Transverse colon (tissue), 3 donors: Measurements from ENCODE around the gene RGS6.

Source experiments
- CTCF ChIP-seq, 5 experiments: fragments of 200-600 bp in 3 of 5; fragments of 450-650 bp in 2 of 5; sonication (generic) in 3 of 5; IDR thresholded peaks; 1 replicate in 2 of 5; 2 replicates in 3 of 5; pipeline ENCODE4 v1.5.1; 2016 to 2017; ENCODE audit warnings: antibody characterized with exemption in 5 of 5, inconsistent platforms in 3 of 5, mild to moderate bottlenecking in 2 of 5, moderate library complexity in 1 of 5
- EP300 ChIP-seq: sonication (generic); formaldehyde crosslinking; IDR thresholded peaks from one replicate; pipeline ENCODE4 v1.6.1; 2017; ENCODE audit warnings: antibody characterized with exemption, low read depth
- POLR2A ChIP-seq: fragments of 450-650 bp; IDR thresholded peaks from one replicate; pipeline ENCODE4 v1.6.1; 2016; ENCODE audit warnings: antibody characterized with exemption, mild to moderate bottlenecking, moderate library complexity

GRCh38 chr14:72554994-72555608, 622.9 kb downstream of the RGS6 start:
- TF ChIP-seq CTCF (IDR thresholded peaks at IDR 0.05), result no peak
- no peak for TF ChIP-seq POLR2A
- TF ChIP-seq EP300, result no peak
